HG02884 (cell line): ENCODE data around the gene HOXA13.

Source experiments
- ATAC-seq: cut with Tn5 transposase; IDR thresholded peaks from one replicate; pipeline ENCODE4 v1.9.1; 2021; ENCODE audit warnings: mild to moderate bottlenecking, moderate library complexity; ENCODE audit not compliant: unreplicated experiment

Gene HOXA13

DNA sequence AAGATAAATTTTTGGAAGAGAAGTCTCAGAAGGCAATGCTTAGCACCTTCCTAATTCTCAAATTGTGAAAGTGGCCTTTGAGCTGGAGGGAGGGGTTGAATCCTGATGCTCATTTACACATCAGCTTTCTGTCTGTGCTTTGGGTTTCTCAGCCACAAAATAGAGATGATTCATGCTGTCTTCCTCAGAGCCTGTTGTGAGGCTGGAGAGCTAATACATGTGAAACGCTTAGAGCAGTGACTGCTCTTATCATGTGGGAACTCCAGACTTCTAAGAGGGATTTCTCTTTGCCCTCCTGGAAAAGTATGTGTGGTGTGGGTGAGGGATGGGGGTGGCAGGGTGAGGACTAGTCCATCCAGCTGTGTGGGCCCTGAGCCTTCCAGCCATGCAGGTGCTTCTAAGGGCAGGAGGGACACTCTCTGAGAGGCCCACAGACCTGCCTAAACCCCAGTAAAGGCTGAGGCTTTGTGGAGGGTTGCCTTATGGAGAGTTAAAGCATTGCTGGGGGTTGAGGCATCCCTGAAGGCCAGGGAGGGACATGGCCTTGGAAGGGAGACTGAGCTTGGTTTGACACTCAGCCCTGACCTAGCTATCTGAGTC lies 37.9 kb upstream of the HOXA13 start:
- no peak for ATAC-seq

DNA sequence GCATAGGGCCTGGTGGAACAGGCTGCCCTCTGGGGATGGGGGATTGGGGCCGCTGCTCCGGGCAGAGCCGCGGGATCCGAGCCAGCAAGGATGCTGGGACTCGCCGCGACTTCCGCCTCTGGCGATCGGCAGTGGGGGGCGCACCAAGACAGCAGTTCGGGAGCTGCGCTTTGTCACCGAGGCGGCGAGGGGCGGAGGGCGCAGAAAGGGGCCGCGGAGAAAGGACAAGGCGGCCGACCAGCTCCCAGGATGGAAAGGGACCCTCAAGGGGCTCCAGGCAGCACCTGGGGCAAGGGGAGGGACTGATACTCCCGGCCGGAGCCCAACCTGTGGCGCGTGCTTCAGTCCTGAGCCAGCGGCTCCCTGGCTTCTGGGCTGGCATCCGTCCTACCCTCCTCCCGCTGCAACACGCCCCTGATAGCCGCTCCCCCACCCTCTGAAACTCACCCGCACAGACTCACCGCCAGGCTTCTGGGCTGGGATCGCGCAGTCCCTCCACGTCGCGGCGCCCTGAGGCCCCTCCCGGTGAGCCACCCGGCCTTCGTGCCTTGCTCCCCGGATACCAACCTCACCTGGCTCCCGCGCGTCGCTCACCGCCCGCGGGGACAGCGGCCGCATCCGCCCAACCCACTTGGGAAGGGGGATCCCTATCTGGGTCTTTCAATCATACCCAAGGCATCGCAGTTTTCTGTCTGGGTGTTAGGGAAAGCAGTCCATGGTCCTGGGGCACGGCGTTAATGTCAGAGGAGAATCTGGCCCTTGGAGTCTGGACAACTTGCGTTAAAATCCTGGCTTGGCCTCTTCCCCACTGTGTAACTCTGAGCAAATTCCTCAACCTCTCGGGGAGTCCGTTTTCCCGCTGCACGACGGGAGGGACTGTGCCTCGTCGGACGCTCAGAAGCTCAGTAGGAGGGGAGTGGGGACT lies 35.8 kb upstream of the HOXA13 start:
- no peak for ATAC-seq

DNA sequence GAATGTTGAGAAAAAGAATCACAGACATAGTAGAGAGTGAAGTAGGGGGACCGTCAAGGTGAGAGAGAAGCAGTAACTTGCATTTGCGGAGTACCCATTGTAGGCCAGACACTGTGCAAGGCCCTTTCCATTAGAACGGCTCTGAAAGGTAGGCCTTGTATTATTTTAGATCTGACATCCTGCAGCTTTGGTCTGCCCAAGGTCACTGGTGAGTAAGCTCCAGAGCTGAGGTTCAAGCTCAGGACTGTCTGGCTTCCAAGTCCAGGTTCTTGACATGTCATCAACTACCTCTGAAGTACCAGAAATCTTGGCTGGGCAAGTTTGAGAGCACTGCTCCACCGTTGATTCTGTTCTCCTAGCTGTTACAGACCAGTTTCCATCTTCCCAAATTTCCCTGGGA lies 29.6 kb upstream of the HOXA13 start:
- ATAC-seq, result no peak

DNA sequence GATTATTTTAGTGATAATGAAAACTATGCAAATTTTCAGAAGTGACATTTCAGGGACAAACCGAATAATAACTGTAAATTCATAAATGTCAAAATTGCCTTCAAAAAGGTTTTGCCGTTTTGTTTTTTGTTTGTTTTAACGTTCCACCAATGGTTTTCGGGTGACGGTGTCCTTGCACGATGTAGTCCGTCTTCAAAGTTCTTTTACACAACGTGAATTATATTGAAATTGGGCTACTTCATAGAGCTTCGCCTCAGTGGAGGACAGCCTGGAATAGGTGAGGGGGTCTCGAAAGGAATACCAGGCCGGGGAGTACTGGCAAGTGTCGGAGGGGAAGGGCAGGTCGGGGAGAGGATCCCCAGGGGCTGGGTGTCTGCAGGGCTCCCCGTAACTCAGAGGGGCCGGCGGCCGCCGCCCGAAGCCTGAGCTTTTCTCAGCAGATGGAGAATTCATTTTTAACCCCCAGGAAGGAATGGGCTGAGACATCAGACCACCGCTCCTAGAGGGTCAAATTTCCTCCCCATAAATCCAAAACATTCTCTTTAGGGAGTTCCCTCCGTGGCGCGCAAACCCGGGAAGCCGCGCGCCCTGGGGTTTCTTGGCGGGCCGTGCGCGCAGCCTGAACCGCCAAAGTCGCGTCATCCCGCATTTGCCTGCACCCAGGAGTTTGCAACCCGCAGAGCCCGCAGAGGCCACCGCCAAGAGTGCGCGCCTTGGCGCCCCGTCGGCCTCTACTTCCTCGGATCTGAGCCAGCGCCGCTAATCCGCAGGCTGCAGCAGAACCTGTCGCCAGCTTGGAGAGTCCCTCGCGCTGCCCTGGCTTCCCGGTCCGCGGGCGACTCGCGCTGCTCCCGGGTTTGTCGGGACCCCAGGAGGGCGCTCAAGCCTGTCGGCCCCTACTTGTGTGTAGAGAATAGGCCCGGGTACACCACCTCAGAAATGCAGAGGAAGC lies 25.4 kb upstream of the HOXA13 start:
- no peak for ATAC-seq

DNA sequence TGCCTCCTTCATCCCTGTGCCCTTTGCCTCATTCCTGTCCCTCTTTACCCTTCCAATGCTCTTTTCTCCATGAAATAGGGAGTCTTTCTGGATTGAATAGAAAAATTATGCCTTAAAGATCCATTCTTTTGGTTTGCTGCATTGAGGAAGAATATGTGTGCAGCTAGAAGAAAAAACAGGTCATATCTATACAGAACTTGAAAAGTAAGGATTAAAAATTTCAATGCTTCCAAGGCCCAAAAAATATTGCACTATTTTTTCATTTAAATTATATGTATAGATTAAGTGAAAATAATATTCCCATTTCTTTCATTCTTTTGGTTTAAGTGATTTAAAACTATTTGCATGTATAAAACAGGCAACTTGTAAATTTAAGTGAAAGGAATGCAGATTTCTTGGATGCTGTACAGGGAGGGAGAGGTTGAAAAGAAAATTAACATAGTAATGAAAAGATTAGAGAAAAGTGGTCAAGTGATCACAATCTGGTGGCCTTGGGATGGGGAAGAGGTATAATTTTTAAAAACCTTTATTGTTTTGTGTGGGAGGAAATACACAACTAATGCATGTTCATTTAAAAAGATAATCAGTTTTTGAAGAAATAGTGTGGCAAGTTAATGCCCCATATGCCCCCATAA lies 24.2 kb upstream of the HOXA13 start:
- ATAC-seq, result no peak

DNA sequence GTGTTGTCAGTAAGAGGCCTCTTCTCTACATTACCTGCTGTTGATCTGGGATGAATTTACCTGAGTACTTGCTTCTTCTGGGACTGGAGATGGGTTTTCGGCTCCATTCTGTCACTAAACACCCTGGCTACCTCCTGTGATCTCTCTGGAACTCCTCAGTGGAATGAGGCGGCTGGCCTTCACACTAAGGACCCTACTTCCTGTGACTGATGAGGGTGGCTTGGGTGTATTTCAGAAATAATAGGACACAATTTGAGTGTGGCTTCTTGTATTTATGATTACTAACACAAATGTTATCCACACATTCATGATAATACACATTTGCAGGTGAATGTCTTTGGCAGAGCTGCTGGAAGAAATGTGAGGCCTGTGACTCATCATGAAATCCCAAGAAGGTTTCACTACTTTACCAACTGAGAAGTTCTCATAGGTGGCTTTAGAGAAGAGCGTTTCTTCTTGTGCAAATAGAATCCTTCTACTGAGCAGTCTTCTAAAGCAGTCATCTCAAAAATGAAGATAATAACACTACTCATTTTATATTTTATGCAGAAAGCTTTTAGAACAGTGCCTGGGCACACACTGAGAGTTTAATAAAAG lies 21.4 kb upstream of the HOXA13 start:
- no peak for ATAC-seq

DNA sequence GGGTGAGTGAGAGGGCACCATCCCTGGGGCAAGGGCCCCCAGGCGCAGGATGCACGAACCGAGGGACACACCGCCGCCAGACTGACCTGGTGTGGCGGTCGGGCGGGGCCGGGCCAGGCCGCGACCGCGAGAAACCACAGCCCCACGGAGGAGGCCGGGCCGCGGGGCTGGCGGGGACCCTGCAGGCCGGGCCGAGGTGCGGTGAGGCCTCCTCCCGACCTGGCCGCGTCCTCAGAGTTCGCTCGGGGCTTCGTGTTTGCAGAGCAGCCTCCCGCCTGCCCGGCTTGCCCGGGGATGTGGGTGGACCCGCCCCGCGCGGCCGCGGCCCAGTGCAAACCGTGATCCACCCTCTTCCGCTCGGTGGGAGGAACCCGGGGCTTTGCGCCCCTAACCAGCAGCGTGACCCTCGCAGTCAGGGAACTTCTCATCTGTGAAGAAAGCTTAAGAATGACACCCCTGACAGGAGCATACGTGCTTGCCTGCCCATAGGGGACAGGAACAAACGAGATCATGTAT lies 20.6 kb upstream of the HOXA13 start:
- no peak for ATAC-seq

DNA sequence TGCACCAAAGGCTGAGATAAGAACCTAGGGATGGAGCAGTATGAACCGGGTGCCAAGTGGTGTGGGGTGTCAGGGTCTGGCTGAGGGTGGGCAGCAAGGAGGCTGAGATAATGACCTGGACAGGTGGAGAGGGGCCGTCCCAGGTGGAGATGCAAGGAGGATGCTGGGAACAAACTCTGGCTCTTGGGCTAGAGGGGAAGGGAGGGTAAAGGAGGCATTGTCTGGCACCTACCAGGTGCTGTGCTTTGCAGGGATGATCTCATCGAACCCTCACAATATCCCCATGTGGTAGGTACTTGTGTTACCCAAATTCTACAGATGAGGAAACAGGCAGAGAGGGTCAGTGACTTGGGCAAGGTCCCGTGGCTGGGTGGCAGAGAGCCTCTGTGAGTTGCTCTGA lies 19.9 kb upstream of the HOXA13 start:
- ATAC-seq, result no peak

DNA sequence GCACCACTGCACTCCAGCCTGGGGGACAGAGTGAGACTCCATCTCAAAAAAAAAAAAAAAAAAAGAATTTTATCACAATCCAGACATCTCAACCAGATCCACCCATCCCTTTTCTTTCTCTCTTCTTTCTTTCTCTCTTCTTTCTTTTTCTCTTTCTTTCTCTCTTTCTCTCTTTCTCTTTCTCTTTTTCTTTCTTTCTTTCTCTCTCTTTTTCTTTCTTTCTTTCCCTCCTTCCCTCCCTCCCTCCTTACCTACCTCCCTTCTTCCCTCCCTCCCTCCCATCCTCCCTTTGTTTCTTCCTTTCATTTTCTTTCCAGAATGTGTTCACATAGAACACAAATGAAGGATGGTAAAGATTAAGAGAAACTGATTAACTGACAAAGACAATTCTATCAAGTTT lies 18.1 kb upstream of the HOXA13 start:
- ATAC-seq, result no peak

DNA sequence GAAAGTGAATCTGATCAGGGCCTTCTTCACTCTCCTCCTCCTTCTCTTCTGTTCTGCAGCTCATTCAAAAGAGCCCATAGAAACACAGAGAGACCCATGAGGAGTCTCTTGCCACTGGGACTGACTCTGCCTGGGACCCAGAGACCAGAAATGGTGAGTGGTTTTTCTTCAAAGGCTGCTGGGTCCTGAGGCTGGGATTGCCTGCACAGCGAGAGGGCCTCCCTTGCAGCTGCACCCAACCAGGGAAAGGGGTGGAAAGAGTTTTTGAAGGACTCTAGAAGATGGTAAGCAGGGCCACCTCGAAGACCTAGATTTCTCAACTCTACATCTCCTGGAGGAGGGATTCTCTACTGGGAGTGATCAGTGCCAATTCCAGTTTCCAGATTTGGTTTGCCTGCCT lies 15.5 kb upstream of the HOXA13 start:
- no peak for ATAC-seq

DNA sequence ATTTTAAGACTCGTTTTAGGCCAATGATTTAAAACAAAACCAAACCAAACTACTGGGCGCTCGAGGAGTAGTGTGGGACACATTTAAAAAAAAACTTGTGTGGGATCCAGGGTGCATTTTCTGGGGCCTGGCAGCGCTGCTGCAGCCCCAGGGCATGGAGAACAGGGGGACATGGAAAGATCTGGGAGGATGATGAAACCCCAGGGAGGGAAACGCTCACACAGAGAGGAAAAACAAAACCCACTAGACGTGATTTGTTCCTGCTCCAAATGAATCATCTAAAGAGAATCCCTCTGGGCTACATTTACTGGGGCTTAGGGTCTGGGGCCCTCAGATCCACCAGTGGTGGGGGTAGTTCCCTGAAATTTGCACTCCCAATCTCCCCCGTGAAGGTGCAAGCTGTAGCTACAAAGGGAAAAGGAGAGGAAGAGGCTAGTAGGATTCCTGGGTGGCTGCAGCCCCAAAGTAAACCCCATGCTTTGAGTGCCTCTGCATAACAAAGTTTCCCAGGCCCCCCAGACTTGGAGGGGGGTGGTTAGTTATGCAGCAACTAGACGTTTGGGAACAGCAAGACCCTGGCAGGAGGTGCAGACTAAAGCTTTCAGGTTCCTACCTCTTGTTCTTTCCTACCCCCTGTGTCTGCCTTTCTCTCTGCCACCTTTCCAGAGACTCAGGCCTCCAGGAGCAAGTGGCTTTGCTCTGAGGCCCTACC lies 14.5 kb upstream of the HOXA13 start:
- ATAC-seq, result no peak

DNA sequence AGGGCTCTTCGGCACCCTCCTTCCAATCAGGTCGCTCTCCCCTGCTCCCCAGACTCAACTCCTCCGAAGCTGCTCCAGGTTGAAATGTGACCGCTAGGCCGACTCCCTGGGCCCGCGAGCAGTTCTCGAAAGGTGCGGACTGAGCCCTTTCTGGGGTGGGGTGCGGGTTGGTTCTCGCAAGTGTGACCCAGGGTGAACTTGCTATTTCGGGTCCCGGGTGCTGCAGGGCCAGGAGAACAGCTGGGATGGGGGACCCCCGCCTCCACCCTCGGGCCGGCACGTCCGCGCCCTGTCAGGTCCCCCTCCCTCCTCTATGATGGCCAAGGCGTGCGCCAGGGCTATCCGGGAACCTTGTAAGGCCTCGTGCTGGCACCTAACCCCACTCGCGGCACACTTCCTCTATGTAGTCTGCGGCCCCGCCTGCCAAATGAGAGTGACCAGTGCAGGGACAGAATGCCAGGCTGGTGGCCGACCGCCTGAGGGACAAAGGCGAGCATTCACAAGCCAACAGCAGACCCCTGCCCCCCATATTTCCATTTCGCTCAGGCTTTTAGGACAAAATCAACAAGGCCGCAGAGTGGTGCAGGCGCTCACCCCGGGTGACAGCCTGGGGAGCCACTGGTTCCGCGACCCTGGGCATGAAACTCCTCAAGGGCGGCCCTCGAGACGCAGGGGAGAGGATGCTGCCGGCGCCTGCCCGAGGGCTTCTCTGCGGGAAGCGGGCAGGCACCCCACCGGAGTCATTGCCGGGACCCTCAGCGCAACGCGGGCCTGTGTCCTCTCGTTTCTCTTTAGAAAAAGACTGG lies 13.7 kb upstream of the HOXA13 start:
- ATAC-seq, result no peak

DNA sequence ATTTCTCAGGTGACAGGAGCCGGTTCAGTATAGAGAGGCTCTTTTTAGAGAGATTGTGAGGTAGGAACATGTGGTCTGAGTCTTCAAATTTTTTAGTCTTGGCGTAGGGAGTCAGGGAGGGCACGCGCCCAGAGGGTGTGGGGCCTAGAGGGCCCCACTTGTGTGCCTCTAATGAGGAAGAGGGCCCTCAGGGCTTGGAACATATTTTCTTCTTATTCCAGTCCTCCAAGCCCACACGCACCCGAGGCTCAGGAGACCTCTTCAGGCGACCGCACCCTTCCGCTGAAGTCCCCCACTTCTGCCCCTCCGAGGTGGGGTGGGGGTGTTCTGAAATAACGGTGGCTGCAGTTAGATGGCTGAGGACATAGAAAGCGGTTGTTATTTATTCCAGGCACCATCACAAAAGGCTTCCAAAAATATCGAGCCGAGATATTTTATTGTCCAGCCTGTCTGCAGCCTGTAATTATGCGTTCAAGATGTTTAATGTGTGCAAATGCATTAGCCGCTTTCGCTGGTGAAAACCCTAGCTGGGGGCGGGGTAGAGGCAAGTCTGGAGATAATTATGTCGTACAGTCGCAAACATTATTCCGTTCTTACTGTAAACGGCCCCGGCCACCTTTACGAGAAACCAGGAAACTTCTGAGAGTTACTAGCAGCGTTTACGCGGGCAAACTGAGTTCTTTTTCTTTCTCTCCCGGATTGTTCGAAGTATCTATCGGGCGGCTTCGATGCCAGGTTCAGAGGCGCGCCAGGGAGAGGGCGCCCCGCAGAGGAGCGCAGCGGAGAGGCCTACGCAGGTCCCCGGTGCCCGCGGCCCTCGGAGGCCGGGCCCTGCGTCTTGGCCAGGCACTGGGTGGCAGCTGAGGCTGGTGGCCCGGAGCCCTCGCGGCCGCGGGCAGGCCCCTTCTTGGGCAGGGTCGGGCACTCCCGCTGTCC lies 12.9 kb upstream of the HOXA13 start:
- no peak for ATAC-seq

DNA sequence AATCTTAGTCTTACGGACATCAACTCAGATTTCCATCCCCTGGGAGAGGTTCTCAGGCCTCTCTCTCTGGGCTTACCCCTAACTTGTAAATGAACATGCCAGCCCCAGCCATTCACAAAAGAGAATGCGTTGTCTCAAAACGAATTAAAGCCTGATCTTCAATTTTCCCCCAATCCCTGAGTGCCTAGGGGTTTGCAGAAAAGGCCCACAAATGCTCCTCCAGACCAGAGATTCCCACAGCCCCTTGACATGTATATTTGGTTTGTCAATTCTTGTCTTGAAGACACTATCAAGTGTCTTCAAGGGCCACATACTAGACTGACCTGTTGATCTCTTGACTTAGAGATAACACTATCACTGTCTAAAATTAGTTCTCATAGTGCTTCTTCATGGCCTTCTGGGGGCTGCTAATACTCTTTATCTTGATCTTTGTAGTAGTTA lies 11.9 kb upstream of the HOXA13 start:
- ATAC-seq, result no peak

DNA sequence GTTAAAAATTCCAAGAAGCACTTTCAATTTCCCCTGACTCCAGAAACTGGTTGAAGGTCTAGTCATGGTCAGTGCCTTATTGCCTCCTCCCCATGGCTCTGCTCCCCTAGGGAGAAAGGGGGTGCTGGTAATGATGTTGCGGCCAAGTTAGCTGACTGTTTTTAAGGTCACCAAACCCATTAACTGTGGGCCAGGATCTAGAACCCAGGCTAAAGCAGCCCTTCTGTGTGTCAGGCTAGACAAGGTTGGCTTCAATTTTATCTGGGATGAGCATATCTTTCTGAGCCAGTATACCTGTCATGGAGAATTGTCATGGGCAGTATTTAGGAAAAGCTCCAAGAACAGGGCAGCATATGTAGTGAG lies 11.2 kb upstream of the HOXA13 start:
- no peak for ATAC-seq

DNA sequence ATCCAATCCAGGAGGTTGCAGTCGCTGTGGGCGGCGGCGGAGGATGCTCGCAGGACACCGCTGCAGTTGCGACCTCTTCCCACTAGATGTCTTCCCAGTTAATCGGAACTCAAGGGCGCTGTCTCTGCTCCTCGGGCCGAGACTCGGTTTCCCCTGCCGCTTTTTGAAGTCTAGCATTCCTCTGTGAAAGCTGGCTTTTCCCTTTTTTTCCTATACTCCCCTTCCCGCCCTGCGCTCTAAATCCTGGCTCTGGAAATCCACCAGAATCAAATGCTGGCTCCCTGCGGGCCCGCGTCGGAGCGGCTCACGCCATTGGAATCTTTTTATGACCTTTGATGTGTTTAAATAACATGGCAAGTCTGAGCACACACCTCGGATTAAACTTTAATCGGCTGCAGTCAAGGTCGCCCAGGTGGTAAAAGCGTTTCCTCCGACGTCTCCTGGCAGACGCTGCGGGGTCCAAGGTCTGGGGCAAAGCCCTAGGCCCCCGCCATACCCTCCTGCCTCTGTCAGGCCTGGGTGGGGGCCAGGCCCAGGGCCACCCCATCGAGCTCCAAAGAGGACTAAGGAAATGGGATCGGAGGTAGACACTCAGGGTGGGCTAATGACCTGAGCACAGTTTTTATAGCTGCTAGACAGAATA lies 10.7 kb upstream of the HOXA13 start:
- ATAC-seq, result no peak

DNA sequence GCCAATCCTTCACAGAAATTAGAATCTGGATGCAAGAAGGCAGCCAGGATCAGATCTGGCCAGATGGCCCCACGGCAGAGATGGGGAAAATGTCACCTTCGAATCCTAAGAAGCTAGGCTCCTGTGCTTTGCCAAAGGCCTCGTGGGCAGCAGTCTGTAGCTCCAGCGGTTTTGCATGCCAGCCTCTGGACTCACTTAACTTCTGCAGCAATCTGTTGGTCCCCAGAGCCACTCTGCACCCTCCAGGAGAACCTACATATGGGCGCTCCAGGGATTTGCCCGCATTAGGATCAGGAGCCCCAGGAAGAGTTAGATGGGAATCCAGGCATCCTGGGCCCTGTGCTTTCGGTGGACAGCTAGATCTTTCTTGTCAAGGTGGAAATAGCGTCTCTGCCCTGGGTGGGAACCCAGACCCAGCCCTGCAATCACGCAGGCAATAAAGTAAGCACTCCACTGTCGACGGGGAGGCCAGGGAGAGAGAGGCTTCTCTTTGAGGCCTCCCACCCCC lies 10.1 kb upstream of the HOXA13 start:
- no peak for ATAC-seq
